Measurements from ENCODE around the gene GSAP.

The GSAP gene

GRCh38 chr7:77399816-77400215, 16.3 kb downstream of the GSAP start:
- Histone ChIP-seq H3K9ac (ENCODE audit: low read length) (no peak overlapping the region), H3K4me3 (ENCODE audit: low read length) (no peak overlapping the region), H3K4me1 (ENCODE audit: control insufficient read depth, insufficient read depth, low read length) (peaks cover 11% of the 10 kb centered on the region), H3K36me3 (ENCODE audit: control insufficient read depth, insufficient read depth, low read length) (no peaks in the 10 kb centered on the region), H3K9me3 (ENCODE audit: control insufficient read depth, low read length) (no peaks in the 10 kb centered on the region), H3K27me3 (ENCODE audit: control insufficient read depth, insufficient read depth, low read length) (no peaks in the 10 kb centered on the region)

- Histone ChIP-seq H3K4me3 (ENCODE audit: low read length) (no peak overlapping the region), H3K4me1 (ENCODE audit: control insufficient read depth, insufficient read depth, low read length) (peaks cover 11% of the 10 kb centered on the region), H3K36me3 (ENCODE audit: control insufficient read depth, insufficient read depth, low read length) (no peaks in the 10 kb centered on the region), H3K9ac (ENCODE audit: low read length) (no peak overlapping the region), H3K27me3 (ENCODE audit: control insufficient read depth, insufficient read depth, low read length) (no peaks in the 10 kb centered on the region), H3K9me3 (ENCODE audit: control insufficient read depth, low read length) (no peaks in the 10 kb centered on the region)
Observed at GRCh38 chr7:77396894-77397547, 19.1 kb downstream of the GSAP start.

DNA sequence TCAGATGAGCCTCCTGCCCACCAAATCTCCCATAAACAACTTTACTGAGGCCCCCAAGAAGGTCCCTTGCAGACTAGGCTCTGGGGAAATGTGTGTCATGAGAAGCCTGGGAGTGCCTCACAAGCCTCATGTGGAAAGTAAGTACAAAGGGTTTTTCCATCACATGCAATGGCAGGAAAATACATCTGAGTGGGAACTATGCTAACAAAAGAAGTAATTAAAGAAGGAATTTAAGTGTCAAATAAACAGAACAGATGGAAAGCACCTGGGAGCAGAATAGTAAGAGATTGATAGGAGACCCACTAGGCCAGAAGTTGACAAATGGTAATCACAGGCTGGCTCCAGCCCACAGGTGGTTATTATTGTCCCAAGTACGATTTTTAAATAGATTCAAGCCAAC, 20.5 kb downstream of the GSAP start:
- no peak overlapping the region for H3K9ac ChIP-seq (ENCODE audit: low read length)
- H3K9me3 ChIP-seq (ENCODE audit: control insufficient read depth, low read length): no peaks in the 10 kb centered on the region
- H3K4me3 ChIP-seq (ENCODE audit: low read length): no peak overlapping the region
- H3K36me3 ChIP-seq (ENCODE audit: control insufficient read depth, insufficient read depth, low read length): no peaks in the 10 kb centered on the region
- peaks cover 11% of the 10 kb centered on the region for H3K4me1 ChIP-seq (ENCODE audit: control insufficient read depth, insufficient read depth, low read length)
- H3K27me3 ChIP-seq (ENCODE audit: control insufficient read depth, insufficient read depth, low read length): no peaks in the 10 kb centered on the region

DNA sequence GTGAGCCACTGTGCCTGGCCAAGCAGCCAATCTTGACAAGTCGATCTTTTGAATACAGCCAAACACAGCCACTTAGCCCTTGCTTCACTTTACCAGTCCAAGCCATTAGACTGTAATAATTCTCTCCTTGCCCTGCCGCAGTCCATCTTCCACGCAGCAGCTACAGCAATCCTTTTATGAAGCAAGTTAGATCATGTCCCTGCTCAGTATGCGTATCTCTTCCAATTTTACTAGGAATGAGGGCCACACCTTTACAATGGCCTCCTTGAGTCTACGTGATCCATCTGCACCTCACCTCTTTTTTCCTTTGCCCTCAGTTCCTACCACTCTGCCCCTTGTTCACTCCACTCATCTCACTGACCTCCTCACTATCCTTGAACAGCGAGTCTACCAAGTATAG, 22.2 kb downstream of the GSAP start:
- Histone ChIP-seq H3K9ac (ENCODE audit: low read length) (no peak overlapping the region), H3K4me1 (ENCODE audit: control insufficient read depth, insufficient read depth, low read length) (no peaks in the 10 kb centered on the region), H3K4me3 (ENCODE audit: low read length) (no peak overlapping the region), H3K9me3 (ENCODE audit: control insufficient read depth, low read length) (no peaks in the 10 kb centered on the region), H3K36me3 (ENCODE audit: control insufficient read depth, insufficient read depth, low read length) (no peaks in the 10 kb centered on the region), H3K27me3 (ENCODE audit: control insufficient read depth, insufficient read depth, low read length) (no peaks in the 10 kb centered on the region)

- Histone ChIP-seq H3K4me3 (ENCODE audit: low read length) (no peak overlapping the region), H3K27me3 (ENCODE audit: control insufficient read depth, insufficient read depth, low read length) (no peaks in the 10 kb centered on the region), H3K9ac (ENCODE audit: low read length) (no peak overlapping the region), H3K9me3 (ENCODE audit: control insufficient read depth, low read length) (no peaks in the 10 kb centered on the region), H3K36me3 (ENCODE audit: control insufficient read depth, insufficient read depth, low read length) (no peaks in the 10 kb centered on the region), H3K4me1 (ENCODE audit: control insufficient read depth, insufficient read depth, low read length) (no peaks in the 10 kb centered on the region)
Observed at GRCh38 chr7:77393261-77393660, 22.9 kb downstream of the GSAP start.

DNA sequence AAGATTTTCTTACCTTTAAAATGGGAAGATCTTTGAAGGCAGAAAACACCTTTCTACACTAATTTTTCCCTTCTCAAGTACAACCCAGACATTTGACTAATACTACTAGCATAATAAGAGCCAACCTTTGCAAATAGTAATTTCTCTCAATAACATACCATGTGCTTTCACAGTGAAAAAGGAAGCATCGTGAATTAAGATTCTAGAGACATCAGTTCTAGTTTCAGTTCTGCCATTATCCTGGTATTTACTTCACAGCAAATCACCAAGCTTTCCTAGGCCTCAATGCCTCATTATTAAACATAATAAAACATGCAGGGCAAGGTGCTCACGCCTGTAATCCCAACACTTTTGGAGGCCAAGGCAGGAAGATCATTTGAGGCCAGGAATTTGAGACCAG, 24.9 kb downstream of the GSAP start:
- H3K4me3 ChIP-seq (ENCODE audit: low read length): no peak overlapping the region
- H3K27me3 ChIP-seq (ENCODE audit: control insufficient read depth, insufficient read depth, low read length): no peaks in the 10 kb centered on the region
- H3K9ac ChIP-seq (ENCODE audit: low read length): no peak overlapping the region
- H3K9me3 ChIP-seq (ENCODE audit: control insufficient read depth, low read length): no peaks in the 10 kb centered on the region
- H3K4me1 ChIP-seq (ENCODE audit: control insufficient read depth, insufficient read depth, low read length): no peaks in the 10 kb centered on the region
- H3K36me3 ChIP-seq (ENCODE audit: control insufficient read depth, insufficient read depth, low read length): no peaks in the 10 kb centered on the region

- Histone ChIP-seq H3K9ac (ENCODE audit: low read length) (no peak overlapping the region), H3K36me3 (ENCODE audit: control insufficient read depth, insufficient read depth, low read length) (no peaks in the 10 kb centered on the region), H3K9me3 (ENCODE audit: control insufficient read depth, low read length) (no peaks in the 10 kb centered on the region), H3K27me3 (ENCODE audit: control insufficient read depth, insufficient read depth, low read length) (no peaks in the 10 kb centered on the region), H3K4me3 (ENCODE audit: low read length) (no peak overlapping the region), H3K4me1 (ENCODE audit: control insufficient read depth, insufficient read depth, low read length) (no peaks in the 10 kb centered on the region)
Observed at GRCh38 chr7:77388055-77388641, 28.0 kb downstream of the GSAP start.

- Histone ChIP-seq H3K27me3 (ENCODE audit: control insufficient read depth, insufficient read depth, low read length) (no peaks in the 10 kb centered on the region), H3K36me3 (ENCODE audit: control insufficient read depth, insufficient read depth, low read length) (no peaks in the 10 kb centered on the region), H3K4me1 (ENCODE audit: control insufficient read depth, insufficient read depth, low read length) (no peaks in the 10 kb centered on the region), H3K9me3 (ENCODE audit: control insufficient read depth, low read length) (no peaks in the 10 kb centered on the region), H3K4me3 (ENCODE audit: low read length) (no peak overlapping the region), H3K9ac (ENCODE audit: low read length) (no peak overlapping the region)
Observed at GRCh38 chr7:77386165-77386822, 29.9 kb downstream of the GSAP start.

- Histone ChIP-seq H3K36me3 (ENCODE audit: control insufficient read depth, insufficient read depth, low read length) (no peaks in the 10 kb centered on the region), H3K27me3 (ENCODE audit: control insufficient read depth, insufficient read depth, low read length) (no peaks in the 10 kb centered on the region), H3K9me3 (ENCODE audit: control insufficient read depth, low read length) (no peaks in the 10 kb centered on the region), H3K9ac (ENCODE audit: low read length) (no peak overlapping the region), H3K4me3 (ENCODE audit: low read length) (no peak overlapping the region), H3K4me1 (ENCODE audit: control insufficient read depth, insufficient read depth, low read length) (no peaks in the 10 kb centered on the region)
Observed at GRCh38 chr7:77383333-77383740, 32.8 kb downstream of the GSAP start.

- Histone ChIP-seq H3K4me3 (ENCODE audit: low read length) (no peak overlapping the region), H3K4me1 (ENCODE audit: control insufficient read depth, insufficient read depth, low read length) (no peaks in the 10 kb centered on the region), H3K9ac (ENCODE audit: low read length) (no peak overlapping the region), H3K9me3 (ENCODE audit: control insufficient read depth, low read length) (no peaks in the 10 kb centered on the region), H3K27me3 (ENCODE audit: control insufficient read depth, insufficient read depth, low read length) (no peaks in the 10 kb centered on the region), H3K36me3 (ENCODE audit: control insufficient read depth, insufficient read depth, low read length) (no peaks in the 10 kb centered on the region)
Observed at GRCh38 chr7:77382532-77382931, 33.6 kb downstream of the GSAP start.

DNA sequence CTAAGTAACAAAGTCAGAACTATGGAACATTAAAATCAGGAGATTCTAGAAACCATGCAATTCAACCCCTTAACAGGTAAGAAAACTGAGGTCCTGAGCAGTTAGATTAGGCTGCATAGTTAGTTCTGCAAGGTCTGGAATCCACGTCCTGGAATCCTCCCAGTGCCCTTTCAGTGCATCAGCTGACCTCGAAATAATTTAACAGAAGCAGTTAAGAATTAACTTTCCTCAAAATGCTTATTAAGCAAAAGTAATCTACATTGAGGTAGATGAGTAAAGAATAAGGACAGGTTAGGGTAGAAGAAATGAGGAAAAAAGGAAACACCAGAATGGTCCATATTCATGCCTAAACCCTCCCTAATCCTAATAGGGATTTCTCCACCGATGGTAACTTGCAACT, 37.6 kb downstream of the GSAP start:
- Histone ChIP-seq H3K4me3 (ENCODE audit: low read length) (no peak overlapping the region), H3K27me3 (ENCODE audit: control insufficient read depth, insufficient read depth, low read length) (no peaks in the 10 kb centered on the region), H3K36me3 (ENCODE audit: control insufficient read depth, insufficient read depth, low read length) (no peaks in the 10 kb centered on the region), H3K4me1 (ENCODE audit: control insufficient read depth, insufficient read depth, low read length) (no peaks in the 10 kb centered on the region), H3K9ac (ENCODE audit: low read length) (no peak overlapping the region), H3K9me3 (ENCODE audit: control insufficient read depth, low read length) (no peaks in the 10 kb centered on the region)

DNA sequence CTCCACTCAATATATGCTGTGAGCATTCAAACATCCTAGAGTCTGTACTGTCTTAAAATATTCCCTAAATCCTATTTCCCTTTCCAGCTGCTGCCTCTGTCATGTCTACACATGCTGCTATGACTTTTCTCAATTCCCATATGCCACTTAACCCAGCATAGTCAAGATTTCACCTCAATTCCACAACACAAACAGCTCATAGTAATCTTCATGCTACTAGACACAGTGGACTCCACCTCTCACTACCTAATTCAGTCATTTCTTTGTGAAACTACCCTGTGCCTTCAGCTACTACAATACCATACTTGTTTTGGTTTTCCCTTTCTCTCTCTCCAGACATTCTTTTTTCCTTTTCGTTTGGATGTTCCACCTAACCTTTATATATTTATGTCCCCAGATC, 45.5 kb downstream of the GSAP start:
- Histone ChIP-seq H3K27me3 (ENCODE audit: control insufficient read depth, insufficient read depth, low read length) (no peaks in the 10 kb centered on the region), H3K4me3 (ENCODE audit: low read length) (no peak overlapping the region), H3K4me1 (ENCODE audit: control insufficient read depth, insufficient read depth, low read length) (no peaks in the 10 kb centered on the region), H3K9me3 (ENCODE audit: control insufficient read depth, low read length) (no peaks in the 10 kb centered on the region), H3K9ac (ENCODE audit: low read length) (no peak overlapping the region), H3K36me3 (ENCODE audit: control insufficient read depth, insufficient read depth, low read length) (no peaks in the 10 kb centered on the region)

All from mucosa of stomach (tissue), 1 donor.